Stomach (tissue), 19 donors: ENCODE results near the gene MLH3. TPM values are rescaled to one million over a fixed set of nuclear protein-coding genes. Genes with fewer than 3 reads are reported as not detected.

Experiments used
- DNase-seq, 2 donors: peaks; one replicate each; pipeline versions ENCODE4 v3.0.0 to v3.0.0-alpha.2; 2013 to 2019
- H3K27ac ChIP-seq, 5 donors: fragments of 200-600 bp in 4 of 5; sonication (generic) in 4 of 5; one replicate each; pipeline ENCODE4 v1.5.1; 2013 to 2019; ENCODE audit warnings: mild to moderate bottlenecking in 1 of 5, moderate library complexity in 1 of 5
- H3K27me3 ChIP-seq, 3 donors: fragments of 200-600 bp; sonication (generic); one replicate each; pipeline ENCODE4 v1.5.1; 2017 to 2019; ENCODE audit warnings: mixed run types in 1 of 3
- H3K36me3 ChIP-seq, 4 donors: fragments of 200-600 bp; sonication (generic); 1 replicate in 3 of 4; 2 replicates in 1 of 4; pipeline ENCODE4 v1.5.1; 2016 to 2019
- H3K4me1 ChIP-seq, 4 donors: fragments of 200-600 bp; sonication (generic); one replicate each; pipeline ENCODE4 v1.5.1; 2016 to 2019
- H3K4me3 ChIP-seq, 4 donors: fragments of 200-600 bp; sonication (generic) in 3 of 4; one replicate each; pipeline ENCODE4 v1.5.1; 2016 to 2019; ENCODE audit warnings: mild to moderate bottlenecking in 1 of 4
- H3K9me3 ChIP-seq, 4 donors: fragments of 200-600 bp; sonication (generic); one replicate each; pipeline ENCODE4 v1.5.1; 2016 to 2019
- EP300 ChIP-seq: sonication (generic); formaldehyde crosslinking; IDR thresholded peaks from one replicate; pipeline ENCODE4 v1.6.1; 2017; ENCODE audit warnings: antibody characterized with exemption
- POLR2A ChIP-seq, 4 donors: fragments of 450-650 bp; IDR thresholded peaks; one replicate each; pipeline ENCODE4 v1.6.1; 2016; ENCODE audit warnings: antibody characterized with exemption in 4 of 4, control low read depth in 2 of 4, mild to moderate bottlenecking in 1 of 4, moderate library complexity in 1 of 4
- POLR2AphosphoS5 ChIP-seq, 3 donors: sonication (generic); formaldehyde crosslinking; IDR thresholded peaks; one replicate each; pipeline ENCODE4 v1.6.1; 2016; ENCODE audit warnings: antibody characterized with exemption in 3 of 3
- WGBS, 5 donors: extraction: QIAGEN DNeasy Blood & Tissue Kit in 3 of 5; methylation state at CpG; one replicate each; pipeline versions ENCODE4 v1.1.5 to v1.1.7; 2013 to 2018; 5-methylcytosine and 5-hydroxymethylcytosine counted together
- intact Hi-C: fragments of 100-400 bp; cut with DNase I; formaldehyde crosslinking; loops from one replicate; pipeline ENCODE4 v1.15.1; 2023; ENCODE audit warnings: low total_unique reads
- long read RNA-seq, 10 donors: transcript quantifications; one replicate each; lab custom pipeline, GENCODE V29; 2026
- polyA plus RNA-seq, 3 donors: library from polyadenylated mRNA; stranded (reverse); fragments of 200-250 nt; gene quantifications; one replicate each; pipeline ENCODE4 v1.2.3, GENCODE V29; 2013
- total RNA-seq, 5 donors: library from RNA; depleted of rRNA; stranded (reverse); fragments of >200 nt; gene quantifications; one replicate each; pipeline versions ENCODE4 v1.1.0 to v1.2.3, GENCODE V29; 2014 to 2016
- TF ChIP-seq, protein P1 (sequence below), 7 experiments: fragments of 450-650 bp in 4 of 7; fragments of 200-600 bp in 3 of 7; sonication (generic) in 3 of 7; IDR thresholded peaks; one replicate each; pipeline ENCODE4 v1.5.1; 2016 to 2019; ENCODE audit warnings: antibody characterized with exemption in 7 of 7, control low read depth in 2 of 7, mild to moderate bottlenecking in 1 of 7
- donor health status: healthy with polysubstance abuse.
- donor health status: Bipolar disorder and iron deficiency.
- donor health status: healthy.

MLH3 gene
- total RNA-seq (10 to 100 TPM in 4 of 5 donors, 1 to 10 TPM in 1; 9.3 to 53.2 (median 36.8) TPM), polyA plus RNA-seq (10 to 100 TPM in 1 of 3 donors, 1 to 10 TPM in 2; 7.2 to 13.4 (median 8.3) TPM)
- long read RNA-seq, donor 1, partial matches to known transcripts, result 0 of 1 reads
- long read RNA-seq, donor 1, other reads (novel, unspliced or antisense), result 0 of 1 reads
- long read RNA-seq, donor 2, partial matches to known transcripts, result 0 of 2 reads
- long read RNA-seq, donor 2, other reads (novel, unspliced or antisense), result 0 of 2 reads
- long read RNA-seq, donor 3, partial matches to known transcripts, result 0 of 1 reads
- long read RNA-seq, donor 3, other reads (novel, unspliced or antisense), result 0 of 1 reads
- long read RNA-seq, donor 4, result 0 reads
- long read RNA-seq, donor 5, result 0 reads
- long read RNA-seq, donor 6, full-length matches to known transcripts, result 5 of 5 reads
- long read RNA-seq, donor 6, partial matches to known transcripts, result 0 of 5 reads
- long read RNA-seq, donor 6, other reads (novel, unspliced or antisense), result 0 of 5 reads
- long read RNA-seq, donor 7, partial matches to known transcripts, result 0 of 1 reads
- long read RNA-seq, donor 7, other reads (novel, unspliced or antisense), result 0 of 1 reads
- long read RNA-seq, donor 8, partial matches to known transcripts, result 0 of 2 reads
- long read RNA-seq, donor 8, other reads (novel, unspliced or antisense), result 0 of 2 reads
- long read RNA-seq, donor 9, partial matches to known transcripts, result 0 of 4 reads
- long read RNA-seq, donor 9, other reads (novel, unspliced or antisense), result 0 of 4 reads
- long read RNA-seq, donor 10, full-length matches to known transcripts, result 1 of 1 reads
- long read RNA-seq, donor 10, partial matches to known transcripts, result 0 of 1 reads
- long read RNA-seq, donor 10, other reads (novel, unspliced or antisense), result 0 of 1 reads

DNA sequence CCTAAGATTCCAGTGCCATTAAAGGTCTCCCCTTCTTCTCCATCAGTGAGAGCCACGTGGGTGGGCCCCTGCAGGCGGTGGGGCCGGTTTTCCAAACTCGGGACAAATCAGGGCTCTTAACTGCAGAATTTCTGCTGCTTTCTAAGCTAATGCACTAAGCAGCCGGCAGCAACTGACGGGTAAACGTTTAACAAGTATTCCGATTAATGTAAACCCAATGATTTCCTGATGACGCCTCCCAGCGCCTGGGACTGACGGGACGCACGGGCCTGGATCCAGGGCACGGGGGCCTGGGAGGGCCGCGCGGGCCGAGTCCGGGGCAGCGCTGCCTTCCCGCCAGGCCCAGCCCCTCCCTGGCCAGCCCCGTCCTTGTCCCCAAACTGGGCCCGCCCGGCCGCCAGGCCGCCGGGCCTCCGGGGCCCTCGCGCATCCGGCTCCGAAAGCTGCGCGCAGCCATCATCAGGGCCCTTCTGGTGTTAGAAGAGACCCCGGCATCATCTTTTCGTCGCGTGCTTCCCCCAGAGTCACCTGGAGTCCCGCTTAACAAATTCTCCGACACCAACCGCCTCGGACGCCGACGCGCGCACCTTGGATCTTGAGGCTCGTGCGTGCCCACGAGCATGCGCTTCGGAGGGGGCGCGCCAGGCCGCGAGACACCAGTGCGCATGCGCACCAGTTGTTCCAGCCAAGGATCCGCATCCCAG is at the start of gene MLH3:
Gene MLH3, minus strand, starts transcription at position 616 of the 704 bp plus-strand sequence. CDS start 1,812 bp downstream, outside the sequence.
- peak; percentile 81 to 95 for DNase-seq
- H3K4me3 ChIP-seq, result peak within 1 kb of the TSS; percentile 59 to 69 (median 61)
- TF ChIP-seq POLR2AphosphoS5 (IDR thresholded peaks at IDR 0.05), result peak; percentile 73 to 93 (median 89)
- TF ChIP-seq, protein P1, sequence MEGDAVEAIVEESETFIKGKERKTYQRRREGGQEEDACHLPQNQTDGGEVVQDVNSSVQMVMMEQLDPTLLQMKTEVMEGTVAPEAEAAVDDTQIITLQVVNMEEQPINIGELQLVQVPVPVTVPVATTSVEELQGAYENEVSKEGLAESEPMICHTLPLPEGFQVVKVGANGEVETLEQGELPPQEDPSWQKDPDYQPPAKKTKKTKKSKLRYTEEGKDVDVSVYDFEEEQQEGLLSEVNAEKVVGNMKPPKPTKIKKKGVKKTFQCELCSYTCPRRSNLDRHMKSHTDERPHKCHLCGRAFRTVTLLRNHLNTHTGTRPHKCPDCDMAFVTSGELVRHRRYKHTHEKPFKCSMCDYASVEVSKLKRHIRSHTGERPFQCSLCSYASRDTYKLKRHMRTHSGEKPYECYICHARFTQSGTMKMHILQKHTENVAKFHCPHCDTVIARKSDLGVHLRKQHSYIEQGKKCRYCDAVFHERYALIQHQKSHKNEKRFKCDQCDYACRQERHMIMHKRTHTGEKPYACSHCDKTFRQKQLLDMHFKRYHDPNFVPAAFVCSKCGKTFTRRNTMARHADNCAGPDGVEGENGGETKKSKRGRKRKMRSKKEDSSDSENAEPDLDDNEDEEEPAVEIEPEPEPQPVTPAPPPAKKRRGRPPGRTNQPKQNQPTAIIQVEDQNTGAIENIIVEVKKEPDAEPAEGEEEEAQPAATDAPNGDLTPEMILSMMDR (IDR thresholded peaks at IDR 0.05), result no peak
- TF ChIP-seq POLR2A (IDR thresholded peaks at IDR 0.05), result no peak
- no peak for TF ChIP-seq EP300
- H3K27ac ChIP-seq, result peak within 1 kb of the TSS; percentile 74 to 94 (median 92)
- H3K27me3 ChIP-seq, result no peaks in the 10 kb centered on the region
- intact Hi-C loops, result no loop called here
- H3K36me3 ChIP-seq, result peaks cover 0 to 5% (median 0%) of the 10 kb centered on the region in 4 donors
- H3K4me1 ChIP-seq, result peaks cover 7 to 29% (median 21%) of the 10 kb centered on the region in 4 donors
- H3K9me3 ChIP-seq, result no peaks in the 10 kb centered on the region
- 0 to 1% (median 0%) methylated on average over 47 to 59 of the region's 59 CpGs for WGBS, 5 donors

DNA sequence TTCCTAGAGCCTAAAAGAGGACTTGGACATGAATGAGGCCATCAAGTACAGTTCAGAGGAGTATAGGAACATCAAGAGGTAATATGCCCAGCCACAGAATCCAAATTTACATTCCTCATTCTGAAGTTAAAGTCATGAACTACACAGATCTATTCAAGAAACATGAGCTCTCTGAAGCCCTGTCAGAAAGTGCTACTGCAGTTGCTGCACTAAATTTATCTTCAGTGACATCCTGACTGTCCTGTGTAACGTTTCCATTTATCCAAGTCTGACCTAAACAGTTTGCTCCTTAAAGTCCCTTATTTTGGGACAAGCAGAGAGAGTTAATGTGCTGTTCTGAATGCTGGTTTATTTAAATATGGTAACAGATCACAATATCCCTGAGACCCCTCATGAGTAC is 47.4 kb upstream of the MLH3 start:
- Histone ChIP-seq H3K36me3 (peaks cover 54 to 100% (median 100%) of the 10 kb centered on the region in 4 donors), H3K4me3 (no peak overlapping the region), H3K9me3 (no peaks in the 10 kb centered on the region), H3K27ac (no peak overlapping the region), H3K27me3 (no peaks in the 10 kb centered on the region), H3K4me1 (no peaks in the 10 kb centered on the region)
- intact Hi-C loops, result no loop called here
- TF ChIP-seq EP300, result no peak
- no peak for TF ChIP-seq POLR2AphosphoS5 (IDR thresholded peaks at IDR 0.05)
- TF ChIP-seq POLR2A (IDR thresholded peaks at IDR 0.05), result no peak
- TF ChIP-seq, protein P1 (IDR thresholded peaks at IDR 0.05), result no peak
- WGBS, 5 donors, result 50 to 73% (median 71%) methylated on average over 1 of the region's 1 CpG
- DNase-seq, result no peak

DNA sequence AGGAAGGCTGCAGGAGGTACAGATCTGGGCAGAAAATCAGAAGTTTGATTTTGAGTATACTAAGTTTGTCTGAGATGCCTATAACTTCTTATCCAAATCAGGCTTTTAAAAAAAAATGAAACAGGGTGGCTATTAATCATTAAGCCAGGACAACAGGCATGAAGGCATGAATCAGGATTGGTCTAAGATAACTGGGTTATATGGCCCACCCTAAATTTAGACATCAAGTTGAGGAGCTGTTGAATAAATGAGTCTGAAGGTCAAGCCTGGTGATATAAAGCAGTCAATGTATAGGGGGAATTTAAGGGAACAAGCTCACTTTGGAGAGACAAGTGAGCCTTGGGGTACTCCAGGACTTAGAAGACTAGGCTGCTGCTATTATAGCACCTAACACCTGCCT is 46.9 kb upstream of the MLH3 start:
- peaks cover 50 to 100% (median 100%) of the 10 kb centered on the region in 4 donors for H3K36me3 ChIP-seq
- no peaks in the 10 kb centered on the region for H3K9me3 ChIP-seq
- intact Hi-C loops, result no loop called here
- no peaks in the 10 kb centered on the region for H3K4me1 ChIP-seq
- no peak overlapping the region for H3K27ac ChIP-seq
- TF ChIP-seq, protein P1 (IDR thresholded peaks at IDR 0.05), result no peak
- TF ChIP-seq POLR2A (IDR thresholded peaks at IDR 0.05), result no peak
- TF ChIP-seq EP300, result no peak
- TF ChIP-seq POLR2AphosphoS5 (IDR thresholded peaks at IDR 0.05), result no peak
- H3K4me3 ChIP-seq, result no peak overlapping the region
- DNase-seq, result no peak
- no peaks in the 10 kb centered on the region for H3K27me3 ChIP-seq

DNA sequence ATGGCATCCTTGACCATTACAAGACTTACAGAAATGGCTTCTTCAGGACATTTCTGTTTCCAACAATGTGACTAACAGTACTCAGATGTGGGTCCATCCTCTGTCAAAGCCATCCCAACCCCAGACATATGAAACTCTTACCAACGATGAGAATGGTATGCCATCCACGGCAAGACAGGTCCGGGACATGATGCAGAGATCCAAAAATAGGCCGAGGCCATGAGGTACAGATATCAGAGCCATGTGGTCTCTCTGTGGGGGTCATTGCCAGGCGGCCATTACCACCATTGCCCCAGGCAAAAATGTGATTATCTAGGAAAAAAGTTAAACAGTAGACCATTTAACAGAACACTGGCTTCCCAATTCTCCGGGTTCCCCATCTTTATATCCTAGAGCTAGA is 45.7 kb upstream of the MLH3 start:
- intact Hi-C loops, result no loop called here
- no peaks in the 10 kb centered on the region for H3K4me1 ChIP-seq
- no peak overlapping the region for H3K27ac ChIP-seq
- whole genome bisulfite sequencing, 5 donors, result 90 to 96% (median 95%) methylated on average over 6 of the region's 6 CpGs
- no peaks in the 10 kb centered on the region for H3K27me3 ChIP-seq
- peaks cover 50 to 100% (median 100%) of the 10 kb centered on the region in 4 donors for H3K36me3 ChIP-seq
- H3K4me3 ChIP-seq, result no peak overlapping the region
- no peak for DNase-seq
- no peaks in the 10 kb centered on the region for H3K9me3 ChIP-seq
- TF ChIP-seq EP300 (no peak), POLR2AphosphoS5 (IDR thresholded peaks at IDR 0.05) (no peak)
- TF ChIP-seq, protein P1 (IDR thresholded peaks at IDR 0.05), result no peak
